Measurements from ENCODE around the gene ADCY10. TPM values are rescaled to one million over a fixed set of nuclear protein-coding genes. Genes with fewer than 3 reads are reported as not detected.
"Not testable (repeated sequence)": the region's sequence is repeated elsewhere in the genome, so short reads cannot be mapped to it uniquely, and the experiment has no call there.

ADCY10 gene
- total and polyA plus RNA-seq, 2 donors (not counting 3 experiments of a cell fraction or from before 2014, with no cell fraction given): not detected

- DNase-seq (ENCODE audit: low read depth, low spot score); H3K4me2 ChIP-seq (ENCODE audit: insufficient read depth, low read length); BruUV-seq (replicated peaks); H4K20me1 ChIP-seq (replicated peaks; ENCODE audit: control insufficient read depth, extremely low read depth, insufficient read depth, low read length); H2AFZ ChIP-seq (ENCODE audit: low read depth, low read length); H3K9ac ChIP-seq (replicated peaks; ENCODE audit: extremely low read depth, insufficient read depth, low read length); H3K27me3 ChIP-seq (ENCODE audit: control insufficient read depth in 2 of 2, insufficient read depth in 2 of 2, low read length in 2 of 2); POLR2A ChIA-PET; H3K79me2 ChIP-seq (ENCODE audit: control insufficient read depth, insufficient read depth, low read length); FAIRE-seq; CTCF ChIA-PET; H3K36me3 ChIP-seq (ENCODE audit: control insufficient read depth in 2 of 2, extremely low read depth in 1 of 2, insufficient read depth in 2 of 2, low read length in 2 of 2); H3K9me1 ChIP-seq (replicated peaks; ENCODE audit: control insufficient read depth, extremely low read depth, insufficient read depth, low read length); H3K9me3 ChIP-seq (replicated peaks; ENCODE audit: control insufficient read depth, insufficient read depth, low read length); H3K4me3 ChIP-seq (replicated peaks in 1 of 3; ENCODE audit: insufficient read depth in 1 of 3, low read depth in 1 of 3, low read length in 3 of 3); H3K4me1 ChIP-seq (ENCODE audit: control insufficient read depth, extremely low read depth, insufficient read depth, low read length); H3K27ac ChIP-seq (ENCODE audit: insufficient read depth, low read depth, low read length); dilution Hi-C loops (cut with MboI; ENCODE audit: extremely low pct_ligation_motif_present, low sequenced_read_pairs): not testable (repeated sequence)
- intact Hi-C loops (cut with micrococcal nuclease): loop anchor here (5.0 kb wide), 1 partner anchor 50 kb away; no protein-coding TSS in a partner anchor
Measured at GRCh38 chr1:167887187-167887586, 26.7 kb downstream of the ADCY10 start.

- ChIA-PET CTCF (no interaction called here), POLR2A (interaction anchor here (0.7 kb wide), 1 partner anchor 123 kb away, joined by 4 read pairs; no protein-coding TSS in a partner anchor)
- Histone ChIP-seq H3K4me2 (ENCODE audit: insufficient read depth, low read length) (no peak overlapping the region), H4K20me1 (replicated peaks; ENCODE audit: control insufficient read depth, extremely low read depth, insufficient read depth, low read length) (no peaks in the 10 kb centered on the region), H3K4me3 (replicated peaks in 1 of 3; ENCODE audit: insufficient read depth in 1 of 3, low read depth in 1 of 3, low read length in 3 of 3) (no peak overlapping the region), H3K9me1 (replicated peaks; ENCODE audit: control insufficient read depth, extremely low read depth, insufficient read depth, low read length) (no peaks in the 10 kb centered on the region), H3K4me1 (ENCODE audit: control insufficient read depth, extremely low read depth, insufficient read depth, low read length) (no peaks in the 10 kb centered on the region), H3K9ac (replicated peaks; ENCODE audit: extremely low read depth, insufficient read depth, low read length) (no peak overlapping the region), H3K9me3 (replicated peaks; ENCODE audit: control insufficient read depth, insufficient read depth, low read length) (no peaks in the 10 kb centered on the region), H3K36me3 (ENCODE audit: control insufficient read depth in 2 of 2, extremely low read depth in 1 of 2, insufficient read depth in 2 of 2, low read length in 2 of 2) (no peaks in the 10 kb centered on the region), H3K27me3 (ENCODE audit: control insufficient read depth in 2 of 2, insufficient read depth in 2 of 2, low read length in 2 of 2) (no peaks in the 10 kb centered on the region), H3K79me2 (ENCODE audit: control insufficient read depth, insufficient read depth, low read length) (no peaks in the 10 kb centered on the region), H3K27ac (ENCODE audit: insufficient read depth, low read depth, low read length) (no peak overlapping the region), H2AFZ (ENCODE audit: low read depth, low read length) (no peak overlapping the region)
- dilution Hi-C loops (cut with MboI; ENCODE audit: extremely low pct_ligation_motif_present, low sequenced_read_pairs) (no loop called here), intact Hi-C loops (cut with micrococcal nuclease) (no loop called here)
- no TSS peak for BruUV-seq (replicated peaks)
- DNase-seq (ENCODE audit: low read depth, low spot score) (no peak), FAIRE-seq (no peak)
- TF ChIP-seq POLR2A (IDR thresholded peaks at IDR 0.05; ENCODE audit: low read depth, low read length): no peak
- no peak for TF ChIP-seq EZH2 (IDR thresholded peaks at IDR 0.05; ENCODE audit: borderline replicate concordance, low read depth, low read length, severe bottlenecking)
- TF ChIP-seq MAX (IDR thresholded peaks at IDR 0.05; ENCODE audit: insufficient read depth, insufficient read length): no peak
- no peak for TF ChIP-seq MYC (IDR thresholded peaks at IDR 0.05; ENCODE audit: low read depth, low read length)
- no peak for TF ChIP-seq JUN (IDR thresholded peaks at IDR 0.05; ENCODE audit: borderline replicate concordance, insufficient read depth, insufficient read length, low read depth)
- no peak for TF ChIP-seq GATA2 (IDR thresholded peaks at IDR 0.05; ENCODE audit: insufficient read depth, insufficient read length, low read depth, low read length)
- TF ChIP-seq POLR2AphosphoS5 (IDR thresholded peaks at IDR 0.05; ENCODE audit: insufficient read depth, low read depth, low read length): no peak
- no peak for TF ChIP-seq FOS (IDR thresholded peaks at IDR 0.05; ENCODE audit: borderline replicate concordance, insufficient read depth, low read length)
- TF ChIP-seq CTCF (IDR thresholded peaks at IDR 0.05; ENCODE audit: extremely low read depth in 1 of 2, insufficient read depth in 1 of 2, low read depth in 1 of 2, low read length in 2 of 2): no peak
Measured at GRCh38 chr1:167882376-167882775, 31.6 kb downstream of the ADCY10 start.
